ENCODE measurements around the gene LRRC49. TPM values are rescaled to one million over a fixed set of nuclear protein-coding genes. Genes with fewer than 3 reads are reported as not detected.

The LRRC49 gene
- total and polyA plus RNA-seq, 11 donors = 13.3 to 123 (median 60.3) TPM

DNA sequence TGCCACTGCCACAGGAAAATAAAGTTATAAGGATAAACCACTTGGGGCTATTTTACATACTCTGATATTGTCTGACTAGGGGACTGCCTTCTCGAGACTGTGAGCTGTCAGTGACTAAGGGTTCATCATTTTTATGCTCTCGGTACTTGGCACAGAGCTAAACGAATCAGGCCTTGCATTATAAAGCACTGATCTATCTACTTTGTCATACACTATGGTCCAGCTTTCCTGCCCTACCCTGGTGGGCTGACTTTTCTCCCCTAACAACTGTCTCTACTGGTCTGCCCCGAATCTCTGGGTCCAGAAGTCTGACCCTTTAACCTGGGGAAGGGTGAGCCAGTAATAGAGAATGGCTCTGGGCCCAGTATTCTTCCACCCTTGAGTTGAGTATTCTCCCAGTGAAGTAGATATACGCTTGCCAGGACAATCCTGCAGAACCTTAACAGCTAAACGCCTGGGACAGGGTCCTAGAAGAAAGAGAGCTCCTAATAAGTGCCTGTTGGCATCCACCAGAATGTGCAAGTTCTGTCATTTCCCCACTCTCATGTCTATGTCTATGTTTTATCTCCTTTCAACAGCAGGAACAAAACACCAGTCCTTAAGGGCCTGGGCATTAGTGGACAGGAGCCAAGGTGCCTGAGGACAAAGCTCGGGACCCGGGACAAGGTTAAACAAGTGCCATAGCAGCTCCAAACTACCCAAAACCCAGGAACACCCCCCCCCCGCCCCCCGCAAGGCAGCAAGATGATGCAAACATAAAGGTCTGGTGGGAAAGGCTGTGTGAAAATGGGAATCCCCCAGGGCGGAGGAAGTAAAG, 39.9 kb upstream of the LRRC49 start:
- no peaks in the 10 kb centered on the region for H3K9me3 ChIP-seq
- peak in 3 of 5 donors; percentile 23 to 68 (median 56) for DNase-seq
- H3K36me3 ChIP-seq = peaks cover 0 to 23% (median 3%) of the 10 kb centered on the region in 9 donors
- peaks cover 0 to 53% (median 23%) of the 10 kb centered on the region in 12 donors for H3K4me1 ChIP-seq
- intact Hi-C loops (cut with DNase I) = no loop called here
- TF ChIP-seq, protein P1, sequence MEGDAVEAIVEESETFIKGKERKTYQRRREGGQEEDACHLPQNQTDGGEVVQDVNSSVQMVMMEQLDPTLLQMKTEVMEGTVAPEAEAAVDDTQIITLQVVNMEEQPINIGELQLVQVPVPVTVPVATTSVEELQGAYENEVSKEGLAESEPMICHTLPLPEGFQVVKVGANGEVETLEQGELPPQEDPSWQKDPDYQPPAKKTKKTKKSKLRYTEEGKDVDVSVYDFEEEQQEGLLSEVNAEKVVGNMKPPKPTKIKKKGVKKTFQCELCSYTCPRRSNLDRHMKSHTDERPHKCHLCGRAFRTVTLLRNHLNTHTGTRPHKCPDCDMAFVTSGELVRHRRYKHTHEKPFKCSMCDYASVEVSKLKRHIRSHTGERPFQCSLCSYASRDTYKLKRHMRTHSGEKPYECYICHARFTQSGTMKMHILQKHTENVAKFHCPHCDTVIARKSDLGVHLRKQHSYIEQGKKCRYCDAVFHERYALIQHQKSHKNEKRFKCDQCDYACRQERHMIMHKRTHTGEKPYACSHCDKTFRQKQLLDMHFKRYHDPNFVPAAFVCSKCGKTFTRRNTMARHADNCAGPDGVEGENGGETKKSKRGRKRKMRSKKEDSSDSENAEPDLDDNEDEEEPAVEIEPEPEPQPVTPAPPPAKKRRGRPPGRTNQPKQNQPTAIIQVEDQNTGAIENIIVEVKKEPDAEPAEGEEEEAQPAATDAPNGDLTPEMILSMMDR (IDR thresholded peaks at IDR 0.05) = no peak
- no peak for TF ChIP-seq POLR2A (IDR thresholded peaks at IDR 0.05)
- WGBS, 4 donors = 27 to 34% (median 31%) methylated on average over 11 of the region's 11 CpGs
- peak; percentile 10 to 64 (median 26) for ATAC-seq
- H3K27ac ChIP-seq = peak overlapping the region; percentile 75 to 96 (median 90)
- peak overlapping the region; percentile 69 to 97 (median 82) for H3K4me3 ChIP-seq
- peaks cover 0 to 16% (median 0%) of the 10 kb centered on the region in 9 donors for H3K27me3 ChIP-seq

DNA sequence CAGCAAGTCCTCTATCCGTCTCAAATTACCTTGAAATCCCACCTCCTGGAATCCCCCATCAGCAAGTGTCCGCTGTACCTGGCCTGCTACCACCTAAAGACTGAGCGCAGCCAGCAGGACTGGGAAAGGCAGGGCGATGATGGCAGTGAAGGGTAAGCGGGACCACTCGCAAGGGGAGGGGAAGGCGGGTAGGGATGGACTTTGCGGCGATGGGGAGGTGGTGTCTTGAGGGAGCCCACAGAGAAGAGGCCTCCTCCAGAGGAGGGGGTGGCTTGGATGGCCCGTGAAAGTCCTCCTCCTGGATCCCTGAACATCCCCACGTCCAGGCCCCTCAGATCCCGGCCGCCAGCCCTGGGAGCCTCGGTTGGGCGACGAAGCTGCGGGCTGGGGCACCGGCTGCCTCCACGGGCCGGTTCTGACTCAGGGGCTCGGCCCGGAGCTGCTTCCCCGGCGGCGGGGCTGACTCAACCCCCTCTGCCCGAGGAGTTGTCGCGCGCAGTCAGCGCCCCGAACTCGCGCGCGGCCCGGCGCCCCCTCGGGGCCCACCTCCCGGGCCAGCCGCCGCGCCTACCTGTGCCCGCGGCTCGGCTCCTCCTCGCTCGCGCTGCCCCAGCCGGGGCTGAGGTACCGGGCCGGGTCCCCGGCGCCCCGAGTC, 39.2 kb upstream of the LRRC49 start:
- Histone ChIP-seq H3K27me3 (peaks cover 0 to 16% (median 0%) of the 10 kb centered on the region in 9 donors), H3K27ac (peak overlapping the region; percentile 75 to 96 (median 90)), H3K9me3 (no peaks in the 10 kb centered on the region), H3K4me3 (peak overlapping the region; percentile 69 to 97 (median 82)), H3K36me3 (peaks cover 0 to 22% (median 3%) of the 10 kb centered on the region in 9 donors), H3K4me1 (peaks cover 0 to 55% (median 24%) of the 10 kb centered on the region in 12 donors)
- peak; percentile 38 to 70 (median 44) for DNase-seq
- TF ChIP-seq POLR2A (IDR thresholded peaks at IDR 0.05) = no peak
- TF ChIP-seq, protein P1 (IDR thresholded peaks at IDR 0.05) = no peak
- intact Hi-C loops (cut with DNase I) = no loop called here
- peak; percentile 5 to 50 (median 36) for ATAC-seq
- WGBS, 4 donors = 2 to 14% (median 3%) methylated on average over 11 to 54 of the region's 54 CpGs

DNA sequence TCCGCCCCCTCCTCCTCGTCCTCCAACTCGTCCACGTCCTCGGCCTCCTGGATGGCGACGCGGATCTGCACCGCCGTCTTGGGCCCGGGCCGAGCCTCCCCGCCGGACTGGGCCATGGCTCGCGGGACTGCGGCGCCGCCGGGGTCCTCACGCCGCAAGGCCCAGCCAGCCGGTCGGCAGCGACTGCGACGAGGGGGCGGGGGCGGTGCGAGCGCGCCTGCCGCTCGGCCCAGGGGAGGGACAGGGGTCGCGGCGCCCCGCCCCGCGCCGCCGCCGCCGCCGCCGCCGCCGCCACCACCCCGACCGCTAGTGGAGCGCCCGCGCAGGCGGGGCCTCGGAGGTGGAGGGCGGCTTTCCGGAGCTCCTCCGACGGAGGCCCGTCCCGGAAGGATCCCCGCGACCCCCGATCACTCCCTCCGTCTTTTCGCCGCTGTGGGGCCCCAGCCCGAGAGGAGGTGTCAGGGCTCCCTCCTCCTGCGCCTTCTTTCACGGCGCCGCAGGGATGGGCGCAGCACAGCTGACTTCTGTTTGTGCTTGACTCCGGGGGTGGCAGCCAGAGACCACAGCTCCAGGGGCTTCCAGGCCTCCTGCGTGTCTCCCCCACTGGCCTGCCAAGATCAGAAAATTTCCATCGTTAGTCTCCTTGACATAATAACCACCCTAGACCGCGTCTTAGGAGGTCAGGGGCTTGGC, 38.5 kb upstream of the LRRC49 start, which contains the start of gene LARP6:
Gene LARP6, minus strand, starts transcription at position 185 of the 693 bp plus-strand sequence. Its CDS starts 69 bp downstream, at position 116.
- TF ChIP-seq POLR2A (IDR thresholded peaks at IDR 0.05) = peak in 1 of 2 donors; percentile 68
- TF ChIP-seq, protein P1 (IDR thresholded peaks at IDR 0.05) = no peak
- ATAC-seq = peak; percentile 29 to 82 (median 68)
- Histone ChIP-seq H3K27ac (peak within 1 kb of the TSS; percentile 75 to 96 (median 90)), H3K9me3 (no peaks in the 10 kb centered on the region), H3K36me3 (peaks cover 0 to 18% (median 3%) of the 10 kb centered on the region in 9 donors), H3K4me3 (peak within 1 kb of the TSS; percentile 69 to 97 (median 82)), H3K27me3 (peaks cover 0 to 16% (median 0%) of the 10 kb centered on the region in 9 donors), H3K4me1 (peaks cover 0 to 57% (median 24%) of the 10 kb centered on the region in 12 donors)
- 1 to 6% (median 4%) methylated on average over 10 to 78 of the region's 78 CpGs for WGBS, 4 donors
- intact Hi-C loops (cut with DNase I) = no loop called here
- peak; percentile 72 to 82 (median 76) for DNase-seq

Measured in heart left ventricle (tissue), 16 donors.